HL-60/S4 (cell line): ENCODE results near the gene SCAF1.

Source experiments
- in situ Hi-C: fragments of 300-500 bp; cut with MboI; formaldehyde crosslinking; loops from 2 replicates; pipeline ENCODE4 v1.14.3; 2022; ENCODE audit warnings: low sequenced_read_pairs

SCAF1 gene

DNA sequence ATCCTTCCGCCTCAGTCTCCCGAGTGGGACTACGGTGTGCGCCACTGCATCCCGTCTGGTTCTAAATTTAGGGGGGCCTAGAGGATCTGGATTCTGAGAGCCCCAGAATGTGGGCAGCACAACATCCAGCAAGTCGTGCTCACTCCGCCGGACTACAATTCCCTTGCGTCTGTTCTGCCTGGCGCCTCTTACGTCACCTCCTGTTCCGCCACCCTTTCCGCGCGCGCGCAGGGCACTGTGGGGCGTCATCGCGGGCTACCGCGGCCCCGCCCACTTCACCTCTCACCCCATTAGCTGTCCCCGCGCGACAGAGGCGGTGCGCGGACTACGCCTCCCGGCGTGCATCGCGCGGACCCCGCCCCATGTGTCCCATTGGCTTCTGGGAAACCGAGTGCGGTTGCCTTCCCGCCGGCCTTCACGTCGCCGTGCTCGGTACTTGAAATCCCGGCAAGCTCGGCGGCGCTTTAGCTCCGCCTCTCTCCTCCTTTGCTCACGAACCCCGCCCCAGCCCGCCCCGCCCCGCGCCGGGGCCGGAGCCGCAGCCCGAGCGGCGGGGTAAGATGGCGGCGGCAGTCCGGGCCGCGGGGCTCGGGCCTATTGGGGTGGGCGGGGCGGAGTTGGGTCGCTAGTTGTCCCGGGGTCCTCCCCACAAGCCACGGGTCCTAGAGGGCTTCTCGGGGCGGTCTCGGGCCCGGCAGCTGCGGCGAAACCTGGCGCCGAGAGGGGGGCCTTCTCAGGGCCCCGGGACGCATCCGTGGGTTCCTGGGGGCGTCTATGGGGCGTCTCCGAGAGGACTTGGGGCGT lies at the start of gene SCAF1:
Gene SCAF1 (plus strand): TSS at position 522 of the 804 bp plus-strand sequence. CDS start 2,818 bp downstream, outside the sequence.
- in situ Hi-C loops: no loop called here

- in situ Hi-C loops: no loop called here
These were observed 49.4 kb upstream of the SCAF1 start for GRCh38 chr19:49592486-49593232.

DNA sequence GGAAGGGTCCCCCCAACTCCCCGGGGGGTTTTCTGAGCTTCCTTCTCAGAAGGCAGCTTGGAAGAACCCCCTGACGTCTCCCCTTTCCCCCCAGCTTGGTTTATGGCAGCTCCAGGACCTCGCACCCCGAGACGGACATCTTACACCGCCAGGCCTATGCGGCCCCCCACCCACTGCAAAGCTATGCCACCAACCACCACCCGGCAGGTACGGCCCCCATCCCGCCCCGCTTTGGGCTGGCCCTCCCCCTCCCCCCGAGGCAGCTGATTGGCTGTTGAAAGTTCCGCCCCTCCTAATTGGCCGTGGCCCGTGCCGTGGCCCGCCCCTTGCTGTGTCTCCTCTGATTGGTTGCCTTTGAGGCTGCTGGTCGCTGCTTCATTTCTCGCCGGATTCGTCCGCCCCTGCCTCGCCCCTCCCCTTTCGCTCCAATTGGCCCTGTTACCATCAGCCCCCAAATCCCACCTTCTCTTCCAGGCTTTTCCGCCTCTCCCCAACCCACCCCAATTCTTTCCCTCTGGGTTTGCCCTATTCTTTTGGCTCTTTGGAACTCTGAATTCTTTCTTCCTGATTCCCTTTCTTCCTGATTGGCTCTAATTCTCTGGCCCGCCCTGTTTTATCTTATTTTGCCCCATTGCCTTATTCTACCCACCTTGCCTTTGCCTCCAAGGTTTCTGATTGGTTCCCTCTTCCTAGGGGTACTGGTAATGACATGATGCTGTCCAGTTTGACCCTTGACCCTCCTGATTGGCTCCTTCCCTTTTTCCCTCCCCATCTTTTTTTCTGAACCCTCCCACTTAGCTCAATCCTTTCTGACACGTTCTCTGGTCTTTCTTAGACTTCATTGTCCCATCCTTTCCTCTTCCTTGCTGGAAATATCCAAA lies 48.5 kb upstream of the SCAF1 start:
- in situ Hi-C loops: no loop called here

DNA sequence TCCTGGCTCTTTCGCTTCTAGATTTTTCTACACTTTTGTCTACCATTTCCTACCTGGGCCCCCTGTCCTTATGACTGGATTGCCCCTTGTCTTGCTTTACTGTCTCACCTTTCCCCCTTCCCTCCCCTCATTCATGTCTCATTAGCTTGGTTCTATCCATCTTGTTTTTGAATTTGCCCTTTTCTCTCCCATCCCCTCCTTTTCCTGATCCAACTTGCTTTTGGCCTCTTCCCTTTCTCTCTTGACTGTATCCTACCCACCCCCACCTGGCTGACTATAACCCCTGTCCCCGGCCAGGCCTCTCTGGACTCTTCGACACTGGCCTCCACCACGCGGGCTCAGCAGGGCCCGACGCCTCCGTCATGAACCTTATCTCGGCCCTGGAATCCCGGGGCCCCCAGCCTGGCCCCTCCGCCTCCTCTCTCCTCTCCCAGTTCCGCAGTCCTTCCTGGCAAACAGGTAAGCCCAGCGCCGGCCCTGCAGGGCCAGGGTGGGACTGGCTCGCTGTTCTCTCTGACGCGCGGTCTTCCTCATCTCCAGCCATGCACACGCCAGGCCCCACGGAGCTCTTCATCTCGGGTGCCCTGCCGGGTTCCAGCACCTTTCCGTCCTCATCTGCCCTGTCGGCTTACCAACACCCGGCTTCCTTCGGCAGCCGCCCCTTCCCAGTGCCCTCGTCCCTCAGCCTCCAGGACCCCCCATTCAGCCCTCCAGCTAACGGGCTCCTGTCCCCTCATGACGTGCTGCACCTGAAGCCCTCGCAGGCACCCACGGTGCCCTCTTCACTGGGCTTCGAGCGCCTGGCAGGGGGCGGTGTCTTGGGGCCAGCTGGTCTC lies 47.6 kb upstream of the SCAF1 start:
- in situ Hi-C loops: no loop called here

- in situ Hi-C loops: no loop called here
These were observed 46.8 kb upstream of the SCAF1 start for GRCh38 chr19:49594993-49595818.

DNA sequence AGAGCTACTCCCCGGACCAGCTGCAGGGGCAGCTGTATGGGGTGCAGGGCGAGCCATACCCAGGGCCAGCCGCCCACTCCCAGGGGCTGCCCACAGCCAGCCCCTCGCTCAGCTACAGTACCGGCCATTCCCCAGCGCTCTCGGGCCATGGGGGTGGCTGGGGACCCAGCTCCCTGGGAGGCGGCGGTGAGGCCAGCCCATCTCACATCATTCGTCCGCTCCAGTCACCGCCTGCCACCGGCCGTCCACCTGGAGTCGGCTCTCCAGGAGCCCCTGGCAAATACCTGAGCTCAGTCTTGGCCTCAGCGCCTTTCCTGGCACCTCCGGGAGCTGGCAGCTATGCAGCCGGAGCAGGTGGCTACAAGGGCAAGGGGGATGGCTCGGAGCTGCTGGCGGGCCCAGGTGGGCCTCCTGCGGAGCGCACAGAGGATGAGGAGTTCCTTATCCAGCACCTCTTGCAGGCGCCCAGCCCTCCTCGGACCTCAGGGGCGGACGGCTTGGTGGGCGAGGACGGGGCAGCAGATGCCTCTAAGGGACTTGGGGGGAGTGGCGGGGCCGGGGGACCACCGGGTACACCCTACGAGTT lies 46.1 kb upstream of the SCAF1 start:
- in situ Hi-C loops: no loop called here

DNA sequence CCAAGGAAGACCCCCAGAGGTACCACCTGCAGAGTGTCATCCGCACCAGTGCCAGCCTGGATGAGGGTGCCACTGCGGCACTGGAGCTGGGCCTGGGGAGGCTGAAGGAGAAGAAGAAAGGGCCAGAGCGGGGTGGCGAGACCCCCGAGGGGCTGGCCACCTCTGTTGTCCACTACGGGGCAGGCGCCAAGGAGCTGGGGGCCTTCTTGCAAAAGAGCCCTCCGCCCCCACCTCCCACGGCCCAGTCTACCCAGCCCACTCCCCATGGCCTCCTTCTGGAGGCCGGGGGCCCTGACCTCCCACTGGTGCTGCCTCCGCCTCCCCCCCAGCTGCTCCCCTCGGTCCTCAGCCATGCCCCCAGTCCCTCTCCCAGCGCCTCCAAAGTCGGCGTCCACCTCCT lies 45.6 kb upstream of the SCAF1 start:
- in situ Hi-C loops: no loop called here

- in situ Hi-C loops: no loop called here
These were observed 44.9 kb upstream of the SCAF1 start for GRCh38 chr19:49596954-49597702.

DNA sequence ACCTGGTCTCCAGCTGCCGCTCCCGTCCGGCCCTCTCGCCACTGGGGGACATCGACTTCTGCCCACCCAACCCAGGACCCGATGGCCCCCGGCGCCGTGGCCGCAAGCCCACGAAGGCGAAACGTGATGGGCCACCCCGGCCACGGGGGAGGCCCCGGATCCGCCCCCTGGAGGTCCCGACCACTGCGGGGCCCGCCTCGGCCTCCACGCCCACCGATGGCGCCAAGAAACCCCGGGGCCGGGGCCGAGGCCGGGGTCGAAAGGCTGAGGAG lies 44.4 kb upstream of the SCAF1 start:
- in situ Hi-C loops: no loop called here

- in situ Hi-C loops: no loop called here
These were observed 42.4 kb upstream of the SCAF1 start for GRCh38 chr19:49599378-49600295.

GRCh38 chr19:49601482-49602038 lies 40.4 kb upstream of the SCAF1 start:
- in situ Hi-C loops: no loop called here

DNA sequence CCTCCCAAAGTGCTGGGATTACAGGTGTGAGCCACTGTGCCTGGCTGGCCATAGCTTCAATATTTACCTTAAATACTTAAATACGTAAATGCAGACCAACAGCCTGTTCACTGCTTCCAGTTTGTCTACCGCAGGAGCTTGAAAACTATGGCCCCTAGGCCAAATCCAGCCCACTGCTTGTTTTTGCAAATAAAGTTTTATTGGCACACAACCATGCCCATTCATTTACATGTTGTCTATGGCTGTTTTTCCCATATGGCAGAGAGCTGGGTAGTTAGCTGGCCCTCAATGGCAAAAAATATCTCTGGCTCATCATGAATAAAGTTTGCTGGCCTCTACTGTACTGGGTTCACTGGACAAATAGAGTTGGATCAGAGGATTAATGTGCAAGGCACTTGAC lies 39.2 kb upstream of the SCAF1 start:
- in situ Hi-C loops: no loop called here

DNA sequence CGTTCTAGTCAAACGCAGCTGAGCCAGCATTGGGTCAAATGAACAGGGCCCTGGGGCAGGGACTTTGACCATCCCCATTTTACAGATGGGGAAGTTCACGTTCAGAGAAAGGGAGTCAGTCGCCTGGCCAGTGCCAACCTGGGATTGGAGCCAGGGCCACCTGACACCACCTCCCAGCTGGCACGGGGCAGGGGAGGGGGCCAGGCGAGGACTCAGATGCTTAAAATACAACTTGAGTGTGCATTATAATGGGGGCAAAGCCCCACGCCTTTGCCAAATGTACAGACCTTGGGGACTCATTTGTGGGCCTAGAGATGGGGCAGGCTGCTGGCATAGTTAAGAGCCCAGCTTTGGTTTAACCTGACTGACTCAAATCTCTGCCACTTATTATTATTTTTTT lies 36.4 kb upstream of the SCAF1 start:
- in situ Hi-C loops: no loop called here

DNA sequence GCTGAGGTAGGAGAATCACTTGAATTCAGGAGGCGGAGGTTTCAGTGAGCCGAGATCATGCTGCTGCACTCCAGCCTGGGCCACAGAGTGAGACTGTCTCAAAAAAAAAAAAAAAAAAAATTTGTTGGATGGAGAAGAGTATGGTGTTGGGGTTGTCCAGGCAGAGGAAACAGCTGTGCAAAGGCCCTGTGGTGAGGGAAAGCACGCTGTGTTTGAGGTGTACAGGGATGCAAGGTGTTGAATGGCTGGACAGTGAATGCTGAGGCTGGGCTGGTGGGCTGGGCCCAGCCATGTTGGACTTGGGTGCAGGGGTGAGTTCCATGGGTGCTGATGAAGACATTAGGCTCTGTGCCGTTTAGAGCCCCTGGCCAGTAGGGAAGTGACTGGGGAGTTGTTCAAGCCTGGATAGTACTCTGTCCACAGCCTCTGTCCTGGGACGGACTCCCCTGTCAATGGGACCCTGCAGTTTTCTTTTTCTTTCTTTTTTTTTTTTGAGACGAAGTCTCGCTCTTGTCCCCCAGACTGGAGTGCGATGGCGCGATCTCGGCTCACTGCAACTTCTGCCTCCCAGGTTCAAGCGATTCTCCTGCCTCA lies 32.4 kb upstream of the SCAF1 start:
- in situ Hi-C loops: no loop called here

DNA sequence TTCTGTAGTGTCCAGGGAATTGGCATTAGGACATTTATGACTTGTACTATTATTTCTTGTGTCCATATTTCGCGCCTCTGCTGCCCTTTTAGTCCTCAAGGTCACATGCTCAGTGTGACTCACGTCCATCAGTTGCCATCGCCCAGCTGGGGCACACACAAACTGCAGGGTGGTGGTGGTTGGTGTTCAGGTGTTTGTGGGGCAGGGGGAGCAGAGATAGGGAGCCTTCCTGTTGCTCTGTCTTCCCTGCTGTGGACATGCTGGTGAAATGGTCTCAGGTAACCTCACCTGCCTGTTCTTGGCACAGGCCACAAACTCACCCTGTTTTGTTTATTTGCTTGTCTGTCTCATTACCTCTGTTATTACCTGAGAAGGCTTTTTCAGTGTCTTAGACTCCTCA lies 28.6 kb upstream of the SCAF1 start:
- in situ Hi-C loops: no loop called here

DNA sequence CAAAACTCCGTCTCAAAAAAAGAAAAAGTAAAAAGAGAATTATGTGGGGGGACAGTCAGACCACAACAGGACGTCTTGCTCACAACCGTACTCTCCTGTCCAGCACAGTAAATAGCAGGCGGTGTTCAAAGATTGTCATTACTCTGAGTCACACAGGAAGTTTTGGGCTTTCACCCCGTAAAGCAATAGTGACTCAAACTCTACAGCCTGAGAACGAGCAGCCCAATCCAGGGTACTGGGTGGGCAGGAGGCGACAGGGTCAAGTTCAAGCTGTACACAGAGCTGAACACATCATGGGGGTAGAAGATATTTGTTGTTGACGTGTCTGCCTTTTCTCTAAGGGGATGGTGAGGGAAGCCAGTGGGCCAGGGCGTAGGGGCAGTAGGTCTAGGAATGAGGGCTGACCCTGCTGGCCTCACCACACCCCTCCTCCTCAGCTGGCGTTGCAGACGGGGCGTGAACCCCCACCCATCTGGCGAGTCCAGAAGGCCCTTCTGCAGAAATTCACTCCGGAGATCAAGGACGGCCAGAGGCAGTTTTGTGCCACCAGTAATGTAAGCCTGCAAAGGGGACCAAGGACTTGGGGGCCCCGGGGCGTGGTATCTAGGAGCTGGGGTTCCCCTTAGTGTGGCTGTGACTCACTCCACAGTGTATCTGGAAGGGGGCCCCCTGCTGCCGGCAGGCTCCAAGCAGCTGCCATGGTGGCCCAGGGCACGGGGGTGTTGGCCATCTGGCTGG lies 27.7 kb upstream of the SCAF1 start:
- in situ Hi-C loops: no loop called here
